Fibroblast of lung (primary cell): ENCODE measurements around the gene VCP. TPM values are rescaled to one million over a fixed set of nuclear protein-coding genes. Genes with fewer than 3 reads are reported as not detected.

Source experiments
- DNase-seq, 2 donors: peaks; one replicate each; pipeline versions ENCODE4 v3.0.0 to v3.0.0-alpha.2; 2010; ENCODE audit warnings: low read depth in 2 of 2
- H2AFZ ChIP-seq: 2 replicates; pipeline ENCODE4 v1.5.1; 2012; ENCODE audit warnings: low read length, control low read depth, inconsistent platforms
- H3K27ac ChIP-seq: 2 replicates; pipeline ENCODE4 v1.5.1; 2011; ENCODE audit warnings: low read length, control low read depth; ENCODE audit not compliant: insufficient read depth
- H3K27me3 ChIP-seq: 2 replicates; pipeline ENCODE4 v1.5.1; 2011; ENCODE audit warnings: mild to moderate bottlenecking, low read length; ENCODE audit not compliant: control insufficient read depth, insufficient read depth
- H3K36me3 ChIP-seq: 2 replicates; pipeline ENCODE4 v1.5.1; 2011; ENCODE audit warnings: low read length; ENCODE audit not compliant: control insufficient read depth, insufficient read depth
- H3K4me1 ChIP-seq: 2 replicates; pipeline ENCODE4 v1.5.1; 2011; ENCODE audit warnings: low read length; ENCODE audit not compliant: control insufficient read depth, insufficient read depth; ENCODE audit errors: extremely low read depth
- H3K4me2 ChIP-seq: 2 replicates; pipeline ENCODE4 v1.5.1; 2011; ENCODE audit warnings: low read length, control low read depth; ENCODE audit not compliant: insufficient read depth; ENCODE audit errors: extremely low read depth
- H3K4me3 ChIP-seq, 4 experiments: fragments of 200-600 bp in 1 of 4; sonication (generic) in 1 of 4; replicated peaks in 1 of 4; 2 replicates each; pipeline ENCODE4 v1.5.1; 2011 to 2016; ENCODE audit warnings: low read length in 4 of 4, low read depth in 3 of 4, mild to moderate bottlenecking in 3 of 4, control low read depth in 2 of 4, inconsistent platforms in 1 of 4, mixed read lengths in 1 of 4; ENCODE audit not compliant: insufficient read depth in 1 of 4; ENCODE audit errors: control extremely low read depth in 1 of 4
- H3K79me2 ChIP-seq: 2 replicates; pipeline ENCODE4 v1.5.1; 2012; ENCODE audit warnings: mild to moderate bottlenecking, low read length, inconsistent platforms; ENCODE audit not compliant: control insufficient read depth, insufficient read depth
- H3K9ac ChIP-seq: 2 replicates; pipeline ENCODE4 v1.5.1; 2011; ENCODE audit warnings: mild to moderate bottlenecking, low read length, control low read depth; ENCODE audit not compliant: insufficient read depth
- H3K9me3 ChIP-seq: 2 replicates; pipeline ENCODE4 v1.5.1; 2012; ENCODE audit warnings: low read depth, low read length; ENCODE audit not compliant: control insufficient read depth, insufficient read depth
- H4K20me1 ChIP-seq: 2 replicates; pipeline ENCODE4 v1.5.1; 2011; ENCODE audit warnings: low read length; ENCODE audit not compliant: control insufficient read depth, insufficient read depth; ENCODE audit errors: extremely low read depth
- EZH2 ChIP-seq: IDR thresholded peaks from 2 replicates; pipeline ENCODE4 v1.5.1; 2012; ENCODE audit warnings: low read length, control low read depth, mild to moderate bottlenecking; ENCODE audit errors: missing control alignments
- polyA plus RNA-seq, 2 donors: library from polyadenylated mRNA; depleted of rRNA in 1 of 2; stranded (reverse) in 1 of 2; unstranded in 1 of 2; fragments of >200 nt; gene quantifications; 2 replicates each; pipeline ENCODE4 v1.2.1, GENCODE V29; 2011 to 2012; ENCODE audit warnings: missing spikeins in 1 of 2
- total RNA-seq: library from RNA; depleted of rRNA; stranded (reverse); fragments of >200 nt; gene quantifications from 2 replicates; pipeline ENCODE4 v1.2.1, GENCODE V29; 2014
- TF ChIP-seq, protein P1 (sequence below), 2 donors: IDR thresholded peaks in 1 of 2; conservative IDR thresholded peaks in 1 of 2; 1 replicate in 1 of 2; 2 replicates in 1 of 2; pipeline ENCODE4 v1.5.1; 2011 to 2012; ENCODE audit warnings: low read length in 2 of 2, control low read depth in 1 of 2, inconsistent platforms in 1 of 2, low read depth in 1 of 2, mild to moderate bottlenecking in 1 of 2

Gene VCP
- total and polyA plus RNA-seq, 2 donors (not counting 1 experiment from before 2014, with no cell fraction given): 298 to 340 TPM

DNA sequence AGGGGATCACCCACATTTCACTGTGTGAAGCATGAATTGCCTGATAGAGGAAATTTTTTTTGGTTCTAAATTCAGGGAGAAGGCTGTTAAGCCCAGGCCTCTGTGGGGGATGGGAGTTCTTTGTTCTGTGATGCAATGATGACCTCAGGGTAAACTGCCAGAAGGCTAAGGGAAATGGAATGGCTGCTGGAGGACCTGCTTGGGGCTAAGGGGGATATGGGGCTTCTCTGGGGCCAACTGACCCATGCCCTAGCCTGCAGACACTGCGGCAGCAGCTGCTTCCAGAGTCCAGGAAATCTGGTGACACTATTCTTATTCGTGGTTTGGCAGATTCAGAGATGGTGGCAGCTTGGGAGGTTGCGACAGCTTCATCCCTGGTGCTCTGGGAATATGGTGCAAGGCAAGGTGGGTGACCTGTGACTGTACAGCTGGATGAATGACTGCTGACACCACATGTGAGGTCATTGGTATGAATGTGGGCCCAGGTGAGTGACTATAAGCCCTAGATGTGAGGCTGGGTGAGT is 30.3 kb downstream of the VCP start:
- peak in 1 of 2 donors; percentile 53 for DNase-seq

DNA sequence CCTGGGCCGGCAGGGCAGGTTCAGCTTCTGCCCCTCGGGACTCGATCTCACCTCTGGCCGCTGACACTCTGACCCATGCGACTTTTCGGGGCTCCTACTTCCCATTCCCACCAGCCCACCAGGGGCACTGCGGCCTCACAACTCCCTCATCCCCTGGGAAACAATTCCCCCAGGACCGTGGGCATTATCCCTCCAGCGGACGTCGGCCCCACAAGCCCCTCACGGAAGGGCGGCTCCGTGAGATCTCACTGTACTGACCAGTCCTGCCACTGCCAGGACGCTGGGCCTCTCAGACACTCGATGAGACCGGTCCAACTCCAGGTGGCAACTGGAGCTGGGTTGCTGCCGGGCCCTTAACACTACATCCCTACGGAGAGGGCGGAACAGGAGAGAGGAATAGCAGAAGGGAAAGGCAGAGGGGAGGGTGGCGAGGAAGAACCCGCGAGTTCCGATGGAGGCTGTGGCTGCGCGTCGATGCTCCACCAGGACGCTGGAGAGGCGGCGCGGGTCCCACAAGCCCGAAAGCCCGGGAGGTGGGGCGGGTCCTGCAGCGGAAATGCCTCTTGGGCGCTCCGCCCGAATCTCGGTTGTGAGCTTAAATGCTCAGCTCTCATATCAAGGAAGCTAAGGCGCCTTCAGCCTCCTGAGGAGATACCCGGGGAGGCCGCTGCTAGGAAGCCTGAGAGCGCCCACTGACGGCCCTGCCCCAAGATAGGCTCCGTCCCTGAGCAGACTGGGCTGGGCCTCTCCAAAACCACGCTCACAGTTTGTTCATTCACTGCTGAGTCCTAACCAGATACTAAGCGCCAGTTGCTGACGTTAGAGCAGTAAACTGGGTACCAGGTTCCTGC is 36.3 kb downstream of the VCP start:
- peak overlapping the region; percentile 44 for H3K4me2 ChIP-seq
- peak overlapping the region; percentile 36 for H3K9ac ChIP-seq
- no peaks in the 10 kb centered on the region for H4K20me1 ChIP-seq
- H3K36me3 ChIP-seq: no peaks in the 10 kb centered on the region
- H3K9me3 ChIP-seq: no peaks in the 10 kb centered on the region
- peak; percentile 36 to 63 for DNase-seq
- peak overlapping the region; percentile 42 for H3K27ac ChIP-seq
- TF ChIP-seq, protein P1, sequence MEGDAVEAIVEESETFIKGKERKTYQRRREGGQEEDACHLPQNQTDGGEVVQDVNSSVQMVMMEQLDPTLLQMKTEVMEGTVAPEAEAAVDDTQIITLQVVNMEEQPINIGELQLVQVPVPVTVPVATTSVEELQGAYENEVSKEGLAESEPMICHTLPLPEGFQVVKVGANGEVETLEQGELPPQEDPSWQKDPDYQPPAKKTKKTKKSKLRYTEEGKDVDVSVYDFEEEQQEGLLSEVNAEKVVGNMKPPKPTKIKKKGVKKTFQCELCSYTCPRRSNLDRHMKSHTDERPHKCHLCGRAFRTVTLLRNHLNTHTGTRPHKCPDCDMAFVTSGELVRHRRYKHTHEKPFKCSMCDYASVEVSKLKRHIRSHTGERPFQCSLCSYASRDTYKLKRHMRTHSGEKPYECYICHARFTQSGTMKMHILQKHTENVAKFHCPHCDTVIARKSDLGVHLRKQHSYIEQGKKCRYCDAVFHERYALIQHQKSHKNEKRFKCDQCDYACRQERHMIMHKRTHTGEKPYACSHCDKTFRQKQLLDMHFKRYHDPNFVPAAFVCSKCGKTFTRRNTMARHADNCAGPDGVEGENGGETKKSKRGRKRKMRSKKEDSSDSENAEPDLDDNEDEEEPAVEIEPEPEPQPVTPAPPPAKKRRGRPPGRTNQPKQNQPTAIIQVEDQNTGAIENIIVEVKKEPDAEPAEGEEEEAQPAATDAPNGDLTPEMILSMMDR (conservative IDR thresholded peaks at IDR 0.05 in 1 of 2, IDR thresholded peaks at IDR 0.05 in 1 of 2; ENCODE audit: low read depth in 1 of 2, low read length in 2 of 2): no peak
- H3K79me2 ChIP-seq: no peaks in the 10 kb centered on the region
- peak overlapping the region; percentile 79 for H2AFZ ChIP-seq
- H3K27me3 ChIP-seq: no peaks in the 10 kb centered on the region
- peak overlapping the region; percentile 21 to 48 (median 30) for H3K4me3 ChIP-seq
- H3K4me1 ChIP-seq: peaks cover 3% of the 10 kb centered on the region

More for the DNA sequence above, 30.3 kb downstream of the VCP start:
- Histone ChIP-seq H3K27me3 (no peaks in the 10 kb centered on the region), H4K20me1 (no peaks in the 10 kb centered on the region), H3K9me3 (no peaks in the 10 kb centered on the region), H3K4me3 (no peak overlapping the region), H2AFZ (no peak overlapping the region), H3K4me2 (no peak overlapping the region), H3K9ac (no peak overlapping the region), H3K4me1 (peaks cover 4% of the 10 kb centered on the region), H3K79me2 (no peaks in the 10 kb centered on the region), H3K36me3 (peaks cover 1% of the 10 kb centered on the region), H3K27ac (no peak overlapping the region)
- no peak for TF ChIP-seq EZH2
- TF ChIP-seq, protein P1 (conservative IDR thresholded peaks at IDR 0.05 in 1 of 2, IDR thresholded peaks at IDR 0.05 in 1 of 2; ENCODE audit: low read depth in 1 of 2, low read length in 2 of 2): no peak

DNA sequence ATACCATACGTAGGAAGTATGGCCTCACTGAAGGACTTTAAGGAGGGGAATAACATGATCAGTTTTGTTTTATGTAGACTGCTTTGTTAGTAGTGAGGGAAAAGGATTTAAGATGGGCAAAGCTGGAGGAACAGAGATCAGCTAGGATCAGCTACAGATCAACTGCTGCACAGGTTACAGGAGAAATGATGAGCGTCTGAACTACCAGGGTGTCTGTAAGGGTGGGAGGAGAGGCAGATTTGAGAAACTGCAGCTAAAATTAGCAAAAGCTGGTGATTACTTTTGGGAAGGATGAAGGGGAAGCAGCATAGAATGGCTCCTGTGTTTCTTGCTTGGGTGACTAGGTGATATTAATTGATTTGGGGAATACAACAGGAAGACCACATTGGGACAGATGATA is 39.3 kb downstream of the VCP start:
- peaks cover 3% of the 10 kb centered on the region for H3K4me1 ChIP-seq
- TF ChIP-seq, protein P1 (conservative IDR thresholded peaks at IDR 0.05 in 1 of 2, IDR thresholded peaks at IDR 0.05 in 1 of 2; ENCODE audit: low read depth in 1 of 2, low read length in 2 of 2): no peak
- no peak for TF ChIP-seq EZH2
- no peaks in the 10 kb centered on the region for H3K36me3 ChIP-seq
- no peak overlapping the region for H3K4me3 ChIP-seq
- H3K79me2 ChIP-seq: no peaks in the 10 kb centered on the region
- H3K9me3 ChIP-seq: no peaks in the 10 kb centered on the region
- H2AFZ ChIP-seq: no peak overlapping the region
- H4K20me1 ChIP-seq: no peaks in the 10 kb centered on the region
- H3K9ac ChIP-seq: no peak overlapping the region
- no peak for DNase-seq
- no peak overlapping the region for H3K27ac ChIP-seq
- H3K4me2 ChIP-seq: no peak overlapping the region
- no peaks in the 10 kb centered on the region for H3K27me3 ChIP-seq
